Ishikawa (cell line): ENCODE results near the gene ELMOD3.

Source experiments
- CEBPB ChIP-seq: IDR thresholded peaks from 2 replicates; pipeline ENCODE4 v1.6.1; 2012
- CREB1 ChIP-seq: IDR thresholded peaks from 2 replicates; pipeline ENCODE4 v1.6.1; 2012; ENCODE audit warnings: low read depth
- EGR1 ChIP-seq: IDR thresholded peaks from 2 replicates; pipeline ENCODE4 v1.6.1; 2012
- EP300 ChIP-seq: IDR thresholded peaks from 2 replicates; pipeline ENCODE4 v1.6.1; 2012; ENCODE audit warnings: borderline replicate concordance
- FOXM1 ChIP-seq: IDR thresholded peaks from 2 replicates; pipeline ENCODE4 v1.6.1; 2012; ENCODE audit warnings: low read depth, borderline replicate concordance
- MAX ChIP-seq: IDR thresholded peaks from 2 replicates; pipeline ENCODE4 v1.6.1; 2012
- NFIC ChIP-seq: IDR thresholded peaks from 2 replicates; pipeline ENCODE4 v1.6.1; 2012
- RAD21 ChIP-seq: IDR thresholded peaks from 2 replicates; pipeline ENCODE4 v1.6.1; 2012; ENCODE audit warnings: low read depth
- REST ChIP-seq: IDR thresholded peaks from 2 replicates; pipeline ENCODE4 v1.6.1; 2012; ENCODE audit warnings: low read depth, mild to moderate bottlenecking
- TAF1 ChIP-seq: IDR thresholded peaks from 2 replicates; pipeline ENCODE4 v1.6.1; 2012; ENCODE audit warnings: low read depth, mild to moderate bottlenecking
- TCF12 ChIP-seq: IDR thresholded peaks from 2 replicates; pipeline ENCODE4 v1.6.1; 2012; ENCODE audit warnings: low read depth
- TEAD4 ChIP-seq: IDR thresholded peaks from 2 replicates; pipeline ENCODE4 v1.6.1; 2012
- USF1 ChIP-seq: IDR thresholded peaks from 2 replicates; pipeline ENCODE4 v1.6.1; 2012
- YY1 ChIP-seq: IDR thresholded peaks from 2 replicates; pipeline ENCODE4 v1.6.1; 2012; ENCODE audit warnings: low read depth
- ZBTB7A ChIP-seq: IDR thresholded peaks from 2 replicates; pipeline ENCODE4 v1.6.1; 2012; ENCODE audit warnings: low read depth

The ELMOD3 gene

GRCh38 chr2:85425588-85425987 is 71.0 kb downstream of the ELMOD3 start:
- TF ChIP-seq TEAD4 (no peak), USF1 (no peak), TAF1 (no peak), FOXM1 (no peak), YY1 (no peak), CEBPB (no peak), ZBTB7A (no peak), NFIC (no peak), MAX (no peak), EP300 (no peak), TCF12 (no peak), EGR1 (no peak), CREB1 (no peak), RAD21 (no peak)

GRCh38 chr2:85427300-85427835 is 72.8 kb downstream of the ELMOD3 start:
- TF ChIP-seq CREB1, result no peak
- TF ChIP-seq NFIC, result no peak
- no peak for TF ChIP-seq RAD21
- no peak for TF ChIP-seq FOXM1
- TF ChIP-seq TCF12, result no peak
- TF ChIP-seq YY1, result no peak
- TF ChIP-seq TEAD4, result no peak
- TF ChIP-seq MAX, result no peak
- TF ChIP-seq EGR1, result no peak

DNA sequence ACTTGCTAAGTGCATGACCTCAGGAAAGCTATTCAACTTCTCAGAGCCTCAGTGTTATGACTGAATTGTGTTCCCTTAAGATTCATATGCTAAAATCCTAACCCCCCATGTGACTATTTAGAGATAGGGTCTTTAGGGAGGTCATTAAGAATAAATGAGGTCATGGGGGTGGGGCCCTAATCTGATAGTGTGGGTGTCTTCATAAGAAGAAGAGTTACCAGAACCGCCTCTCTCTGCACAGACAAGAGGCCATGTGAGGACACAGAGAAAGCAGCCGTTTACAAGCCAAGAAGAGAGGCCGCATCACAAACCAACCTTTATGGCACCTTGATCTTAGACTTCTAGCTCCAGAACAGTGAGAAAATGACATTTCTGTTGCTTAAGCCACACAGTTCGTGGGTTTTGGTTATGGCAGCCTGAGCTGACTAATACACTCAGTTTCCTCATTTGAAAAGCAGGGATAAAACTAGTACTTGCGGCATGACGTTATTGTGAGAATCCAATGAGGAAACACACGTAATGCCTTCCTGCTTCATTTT is 73.8 kb downstream of the ELMOD3 start:
- TF ChIP-seq MAX, result no peak
- no peak for TF ChIP-seq RAD21
- no peak for TF ChIP-seq EP300
- TF ChIP-seq USF1, result no peak
- TF ChIP-seq ZBTB7A, result no peak
- TF ChIP-seq EGR1, result no peak
- TF ChIP-seq TAF1, result no peak
- no peak for TF ChIP-seq CREB1
- TF ChIP-seq TCF12, result no peak

- no peak for TF ChIP-seq ZBTB7A
- no peak for TF ChIP-seq CEBPB
- no peak for TF ChIP-seq USF1
- no peak for TF ChIP-seq EP300
- no peak for TF ChIP-seq TCF12
- TF ChIP-seq TAF1, result no peak
- no peak for TF ChIP-seq RAD21
- no peak for TF ChIP-seq FOXM1
- TF ChIP-seq EGR1, result no peak
These were observed 74.8 kb downstream of the ELMOD3 start for GRCh38 chr2:85429213-85429923.

DNA sequence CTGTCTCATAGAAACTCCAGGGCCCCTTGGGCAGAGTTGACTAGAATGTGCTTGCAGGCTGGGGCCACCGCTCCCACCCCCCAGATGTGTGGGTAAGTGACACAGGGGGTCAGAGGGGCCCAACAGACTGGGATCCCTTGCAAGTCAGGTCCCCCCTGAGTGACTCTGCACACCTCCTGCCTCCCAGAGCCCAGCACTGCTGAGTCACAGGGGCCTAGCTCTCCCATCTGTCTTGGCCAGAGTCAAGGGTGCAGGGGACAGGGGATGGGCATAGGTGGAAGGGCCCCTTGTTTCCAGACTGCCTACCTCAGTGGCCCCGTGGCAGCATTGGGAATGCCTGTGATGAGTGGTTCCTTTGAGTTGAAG is 75.3 kb downstream of the ELMOD3 start:
- TF ChIP-seq FOXM1, result no peak
- no peak for TF ChIP-seq CEBPB
- TF ChIP-seq ZBTB7A, result no peak
- no peak for TF ChIP-seq REST
- TF ChIP-seq CREB1, result no peak
- no peak for TF ChIP-seq YY1
- no peak for TF ChIP-seq TCF12
- no peak for TF ChIP-seq USF1
- no peak for TF ChIP-seq EP300
- no peak for TF ChIP-seq RAD21
- TF ChIP-seq TAF1, result no peak
- no peak for TF ChIP-seq TEAD4
